ENCODE data around the gene SOBP. TPM values are rescaled to one million over a fixed set of nuclear protein-coding genes. Genes with fewer than 3 reads are reported as not detected.

The SOBP gene
- total RNA-seq, 3 donors from 2014 or later, result 5.6 to 8.2 (median 7.0) TPM

DNA sequence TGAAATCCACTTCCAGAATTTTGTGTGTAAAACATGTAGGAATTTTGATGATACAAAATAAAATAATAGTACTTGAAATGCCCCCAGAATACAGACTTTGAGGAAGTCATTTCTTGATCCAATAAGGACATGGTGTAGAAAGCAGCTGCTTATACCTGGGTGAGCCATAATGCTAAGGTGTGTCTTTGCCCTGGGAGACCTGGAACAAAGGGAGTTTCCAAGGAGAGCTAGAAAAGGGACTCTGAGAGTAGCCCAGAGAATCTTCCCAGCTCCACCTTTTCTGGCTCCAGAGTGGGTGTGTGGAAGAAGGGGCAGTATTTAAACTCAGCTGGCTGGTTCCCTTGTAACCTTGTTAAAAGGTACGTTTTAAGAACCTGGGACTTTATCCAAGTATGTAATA is 77.7 kb downstream of the SOBP start:
- no peak overlapping the region for H3K4me3 ChIP-seq
- H3K27ac ChIP-seq, result no peak overlapping the region
- no peaks in the 10 kb centered on the region for H3K9me3 ChIP-seq
- DNase-seq (ENCODE audit: low spot score in 2 of 2), result no peak
- H3K4me1 ChIP-seq, result no peaks in the 10 kb centered on the region
- H3K27me3 ChIP-seq, result no peaks in the 10 kb centered on the region
- intact Hi-C loops (cut with DNase I; ENCODE audit: low total_unique reads), result no loop called here
- TF ChIP-seq POLR2AphosphoS5 (IDR thresholded peaks at IDR 0.05) (no peak), POLR2A (IDR thresholded peaks at IDR 0.05) (no peak)
- TF ChIP-seq, protein P1, sequence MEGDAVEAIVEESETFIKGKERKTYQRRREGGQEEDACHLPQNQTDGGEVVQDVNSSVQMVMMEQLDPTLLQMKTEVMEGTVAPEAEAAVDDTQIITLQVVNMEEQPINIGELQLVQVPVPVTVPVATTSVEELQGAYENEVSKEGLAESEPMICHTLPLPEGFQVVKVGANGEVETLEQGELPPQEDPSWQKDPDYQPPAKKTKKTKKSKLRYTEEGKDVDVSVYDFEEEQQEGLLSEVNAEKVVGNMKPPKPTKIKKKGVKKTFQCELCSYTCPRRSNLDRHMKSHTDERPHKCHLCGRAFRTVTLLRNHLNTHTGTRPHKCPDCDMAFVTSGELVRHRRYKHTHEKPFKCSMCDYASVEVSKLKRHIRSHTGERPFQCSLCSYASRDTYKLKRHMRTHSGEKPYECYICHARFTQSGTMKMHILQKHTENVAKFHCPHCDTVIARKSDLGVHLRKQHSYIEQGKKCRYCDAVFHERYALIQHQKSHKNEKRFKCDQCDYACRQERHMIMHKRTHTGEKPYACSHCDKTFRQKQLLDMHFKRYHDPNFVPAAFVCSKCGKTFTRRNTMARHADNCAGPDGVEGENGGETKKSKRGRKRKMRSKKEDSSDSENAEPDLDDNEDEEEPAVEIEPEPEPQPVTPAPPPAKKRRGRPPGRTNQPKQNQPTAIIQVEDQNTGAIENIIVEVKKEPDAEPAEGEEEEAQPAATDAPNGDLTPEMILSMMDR (IDR thresholded peaks at IDR 0.05), result no peak
- no peaks in the 10 kb centered on the region for H3K36me3 ChIP-seq

- Histone ChIP-seq H3K9me3 (no peaks in the 10 kb centered on the region), H3K27me3 (no peaks in the 10 kb centered on the region), H3K27ac (no peak overlapping the region), H3K4me1 (no peaks in the 10 kb centered on the region), H3K36me3 (no peaks in the 10 kb centered on the region), H3K4me3 (no peak overlapping the region)
- intact Hi-C loops (cut with DNase I; ENCODE audit: low total_unique reads), result no loop called here
- no peak for DNase-seq (ENCODE audit: low spot score in 2 of 2)
- TF ChIP-seq POLR2AphosphoS5 (IDR thresholded peaks at IDR 0.05) (no peak), POLR2A (IDR thresholded peaks at IDR 0.05) (no peak)
- TF ChIP-seq, protein P1 (IDR thresholded peaks at IDR 0.05), result no peak
These were observed 79.6 kb downstream of the SOBP start for GRCh38 chr6:107569473-107569872.

- Histone ChIP-seq H3K27ac (no peak overlapping the region), H3K4me3 (no peak overlapping the region), H3K9me3 (no peaks in the 10 kb centered on the region), H3K36me3 (no peaks in the 10 kb centered on the region), H3K4me1 (no peaks in the 10 kb centered on the region), H3K27me3 (no peaks in the 10 kb centered on the region)
- DNase-seq (ENCODE audit: low spot score in 2 of 2), result no peak
- intact Hi-C loops (cut with DNase I; ENCODE audit: low total_unique reads), result no loop called here
- TF ChIP-seq POLR2A (IDR thresholded peaks at IDR 0.05), result no peak
- TF ChIP-seq POLR2AphosphoS5 (IDR thresholded peaks at IDR 0.05), result no peak
- TF ChIP-seq, protein P1 (IDR thresholded peaks at IDR 0.05), result no peak
These were observed 81.4 kb downstream of the SOBP start for GRCh38 chr6:107571354-107571753.

GRCh38 chr6:107572886-107573285 is 83.0 kb downstream of the SOBP start:
- intact Hi-C loops (cut with DNase I; ENCODE audit: low total_unique reads), result no loop called here
- no peaks in the 10 kb centered on the region for H3K9me3 ChIP-seq
- H3K4me3 ChIP-seq, result no peak overlapping the region
- no peak for DNase-seq (ENCODE audit: low spot score in 2 of 2)
- no peak overlapping the region for H3K27ac ChIP-seq
- H3K4me1 ChIP-seq, result no peaks in the 10 kb centered on the region
- TF ChIP-seq POLR2A (IDR thresholded peaks at IDR 0.05), result no peak
- TF ChIP-seq POLR2AphosphoS5 (IDR thresholded peaks at IDR 0.05), result no peak
- TF ChIP-seq, protein P1 (IDR thresholded peaks at IDR 0.05), result no peak
- H3K36me3 ChIP-seq, result no peaks in the 10 kb centered on the region
- no peaks in the 10 kb centered on the region for H3K27me3 ChIP-seq

- DNase-seq (ENCODE audit: low spot score in 2 of 2), result no peak
- Histone ChIP-seq H3K27ac (no peak overlapping the region), H3K27me3 (no peaks in the 10 kb centered on the region), H3K4me1 (no peaks in the 10 kb centered on the region), H3K9me3 (no peaks in the 10 kb centered on the region), H3K4me3 (no peak overlapping the region), H3K36me3 (no peaks in the 10 kb centered on the region)
- intact Hi-C loops (cut with DNase I; ENCODE audit: low total_unique reads), result no loop called here
- TF ChIP-seq, protein P1 (IDR thresholded peaks at IDR 0.05), result no peak
- TF ChIP-seq POLR2AphosphoS5 (IDR thresholded peaks at IDR 0.05), result no peak
These were observed 84.9 kb downstream of the SOBP start for GRCh38 chr6:107574856-107575255.

Data from breast epithelium (tissue), 4 donors.